Gastrocnemius medialis (tissue), 4 donors: ENCODE results near the gene FRS3.

Experiments
- POLR2A ChIP-seq, 2 donors: fragments of 450-650 bp; IDR thresholded peaks; one replicate each; pipeline ENCODE4 v1.6.1; 2017; ENCODE audit warnings: antibody characterized with exemption in 2 of 2, mild to moderate bottlenecking in 2 of 2, moderate library complexity in 2 of 2
- TF ChIP-seq, protein P1 (sequence below), 5 experiments: fragments of 450-650 bp in 3 of 5; fragments of 200-600 bp in 2 of 5; sonication (generic) in 2 of 5; IDR thresholded peaks in 4 of 5; conservative IDR thresholded peaks in 1 of 5; 1 replicate in 4 of 5; 2 replicates in 1 of 5; pipeline ENCODE4 v1.5.1; 2016 to 2019; ENCODE audit warnings: antibody characterized with exemption in 5 of 5, mild to moderate bottlenecking in 3 of 5, moderate library complexity in 3 of 5

- TF ChIP-seq, protein P1, sequence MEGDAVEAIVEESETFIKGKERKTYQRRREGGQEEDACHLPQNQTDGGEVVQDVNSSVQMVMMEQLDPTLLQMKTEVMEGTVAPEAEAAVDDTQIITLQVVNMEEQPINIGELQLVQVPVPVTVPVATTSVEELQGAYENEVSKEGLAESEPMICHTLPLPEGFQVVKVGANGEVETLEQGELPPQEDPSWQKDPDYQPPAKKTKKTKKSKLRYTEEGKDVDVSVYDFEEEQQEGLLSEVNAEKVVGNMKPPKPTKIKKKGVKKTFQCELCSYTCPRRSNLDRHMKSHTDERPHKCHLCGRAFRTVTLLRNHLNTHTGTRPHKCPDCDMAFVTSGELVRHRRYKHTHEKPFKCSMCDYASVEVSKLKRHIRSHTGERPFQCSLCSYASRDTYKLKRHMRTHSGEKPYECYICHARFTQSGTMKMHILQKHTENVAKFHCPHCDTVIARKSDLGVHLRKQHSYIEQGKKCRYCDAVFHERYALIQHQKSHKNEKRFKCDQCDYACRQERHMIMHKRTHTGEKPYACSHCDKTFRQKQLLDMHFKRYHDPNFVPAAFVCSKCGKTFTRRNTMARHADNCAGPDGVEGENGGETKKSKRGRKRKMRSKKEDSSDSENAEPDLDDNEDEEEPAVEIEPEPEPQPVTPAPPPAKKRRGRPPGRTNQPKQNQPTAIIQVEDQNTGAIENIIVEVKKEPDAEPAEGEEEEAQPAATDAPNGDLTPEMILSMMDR (IDR thresholded peaks at IDR 0.05 in 4 of 5, conservative IDR thresholded peaks at IDR 0.05 in 1 of 5) = no peak
- no peak for TF ChIP-seq POLR2A (IDR thresholded peaks at IDR 0.05)
These were observed 23.8 kb downstream of the FRS3 start for GRCh38 chr6:41755895-41756294.
